Dermis blood vessel endothelial cell (primary cell): ENCODE measurements around the gene ZC3H10. TPM values are rescaled to one million over a fixed set of nuclear protein-coding genes. Genes with fewer than 3 reads are reported as not detected.

Source experiments
- total RNA-seq: library from RNA; depleted of rRNA; stranded (reverse); fragments of >200 nt; gene quantifications from 2 replicates; pipeline ENCODE4 v1.2.3, GENCODE V29; 2014

Gene ZC3H10
- total RNA-seq, 1 donor from 2014 or later = 5.6 TPM

Other genes starting within 250 kb of the ZC3H10 start
- 33.1 and 34.9 TPM in 2 replicates for gene PYM1, start 190.4 kb upstream of the ZC3H10 start, total RNA-seq
- gene DGKA, start 187.1 kb upstream of the ZC3H10 start, total RNA-seq = 23.7 and 41.5 TPM in 2 replicates
- gene PMEL, start 152.2 kb upstream of the ZC3H10 start, total RNA-seq = 0.37 and 1.5 TPM in 2 replicates
- gene CDK2, start 151.4 kb upstream of the ZC3H10 start, total RNA-seq = 20.8 and 35.0 TPM in 2 replicates
- 44.8 and 67.1 TPM in 2 replicates for gene RAB5B, start 144.2 kb upstream of the ZC3H10 start, total RNA-seq
- 12.4 and 18.9 TPM in 2 replicates for gene SUOX, start 121.0 kb upstream of the ZC3H10 start, total RNA-seq
- 0.70 and 1.4 TPM in 2 replicates for gene IKZF4, start 97.2 kb upstream of the ZC3H10 start, total RNA-seq
- gene RPS26, start 76.3 kb upstream of the ZC3H10 start, total RNA-seq = 199 and 372 TPM in 2 replicates
- gene ERBB3, start 38.1 kb upstream of the ZC3H10 start, total RNA-seq = 0.34 and 0.88 TPM in 2 replicates
- 106 and 276 TPM in 2 replicates for gene PA2G4, start 13.7 kb upstream of the ZC3H10 start, total RNA-seq
- 2,567 and 3,056 TPM in 2 replicates for gene RPL41, start 1.6 kb upstream of the ZC3H10 start, total RNA-seq
- gene ESYT1, start 10.0 kb downstream of the ZC3H10 start, total RNA-seq = 400 and 456 TPM in 2 replicates
- gene MYL6B, start 34.3 kb downstream of the ZC3H10 start, total RNA-seq = 80.8 and 96.8 TPM in 2 replicates
- gene MYL6, start 40.1 kb downstream of the ZC3H10 start, total RNA-seq = 1,647 and 2,863 TPM in 2 replicates
- 47.5 and 51.2 TPM in 2 replicates for gene SMARCC2, start 71.2 kb downstream of the ZC3H10 start, total RNA-seq
- gene RNF41, start 103.7 kb downstream of the ZC3H10 start, total RNA-seq = 102 and 119 TPM in 2 replicates
- gene NABP2, start 106.1 kb downstream of the ZC3H10 start, total RNA-seq = 24.8 and 32.9 TPM in 2 replicates
- gene SLC39A5, start 111.8 kb downstream of the ZC3H10 start, total RNA-seq = not detected in 2 replicates
- 23.0 and 31.5 TPM in 2 replicates for gene ANKRD52, start 140.1 kb downstream of the ZC3H10 start, total RNA-seq
- 8.4 and 10.0 TPM in 2 replicates for gene COQ10A, start 148.7 kb downstream of the ZC3H10 start, total RNA-seq
- gene CS, start 182.1 kb downstream of the ZC3H10 start, total RNA-seq = 67.0 and 267 TPM in 2 replicates
- gene CNPY2, start 197.7 kb downstream of the ZC3H10 start, total RNA-seq = 80.0 and 94.8 TPM in 2 replicates
- 16.8 and 24.2 TPM in 2 replicates for gene PAN2, start 215.7 kb downstream of the ZC3H10 start, total RNA-seq
- 0.23 and 0.34 TPM in 2 replicates for gene IL23A, start 220.6 kb downstream of the ZC3H10 start, total RNA-seq
- 72.7 and 95.0 TPM in 2 replicates for gene STAT2, start 241.8 kb downstream of the ZC3H10 start, total RNA-seq
- not detected in 2 replicates for gene APOF, start 244.6 kb downstream of the ZC3H10 start, total RNA-seq